HepG2 (cell line): ENCODE measurements around the gene ACOX3. TPM values are rescaled to one million over a fixed set of nuclear protein-coding genes. Genes with fewer than 3 reads are reported as not detected.

Source experiments
- ATAD3A ChIP-seq: sonication (generic); formaldehyde crosslinking; IDR thresholded peaks from 2 replicates; pipeline ENCODE4 v1.4.0; 2020; ENCODE audit warnings: missing genetic modification reagents
- BHLHE40 ChIP-seq: IDR thresholded peaks from 2 replicates; pipeline ENCODE4 v1.6.1; 2011; ENCODE audit warnings: low read length, improper control_type of control experiment
- HOXA9 ChIP-seq: sonication (generic); formaldehyde crosslinking; IDR thresholded peaks from 2 replicates; pipeline ENCODE4 v1.8.1; 2022; ENCODE audit warnings: missing genetic modification reagents, mild to moderate bottlenecking, moderate library complexity, borderline replicate concordance
- KLF15 ChIP-seq: sonication (generic); formaldehyde crosslinking; IDR thresholded peaks from 2 replicates; pipeline ENCODE4 v1.8.1; 2023; ENCODE audit warnings: borderline replicate concordance, mild to moderate bottlenecking, inconsistent platforms, missing genetic modification reagents, mixed read lengths
- MTF2 ChIP-seq: sonication (generic); formaldehyde crosslinking; IDR thresholded peaks from 2 replicates; pipeline ENCODE4 v1.5.0; 2020; ENCODE audit warnings: missing genetic modification reagents, borderline replicate concordance
- SMARCE1 ChIP-seq: fragments of 450-650 bp; IDR thresholded peaks from 2 replicates; pipeline ENCODE4 v1.6.1; 2017; ENCODE audit warnings: borderline replicate concordance
- ZNF138 ChIP-seq: sonication (generic); formaldehyde crosslinking; IDR thresholded peaks from 2 replicates; pipeline ENCODE4 v1.5.0; 2020; ENCODE audit warnings: mild to moderate bottlenecking, low read depth, missing genetic modification reagents
- polyA plus RNA-seq, 8 experiments: library from polyadenylated mRNA; depleted of rRNA in 3 of 8; stranded (reverse) in 7 of 8; unstranded in 1 of 8; fragments of >200 nt; fragmentation: Illumina TruSeq in 4 of 8; extraction: Trizol in 4 of 8; gene quantifications; 2 replicates each; pipeline versions ENCODE4 v1.2.1 to v1.2.3, GENCODE V29; 2011 to 2016; ENCODE audit warnings: low read depth in 4 of 8, missing spikeins in 1 of 8, mixed read lengths in 1 of 8; ENCODE audit not compliant: insufficient read depth in 1 of 8
- total RNA-seq, 5 experiments: library from RNA; depleted of rRNA; stranded (reverse); fragments of >200 nt; fragmentation: Illumina TruSeq; extraction: Trizol; gene quantifications; 2 replicates each; pipeline ENCODE4 v1.2.3, GENCODE V29; 2016; ENCODE audit warnings: low read depth in 1 of 5
- TF ChIP-seq, protein P1 (sequence below): sonication (generic); formaldehyde crosslinking; IDR thresholded peaks from one replicate; pipeline ENCODE4 v1.5.1; 2020; ENCODE audit warnings: mild to moderate bottlenecking, missing genetic modification reagents; ENCODE audit errors: not compliant biosample characterization
- TF ChIP-seq, protein P2 (sequence below), 2 experiments: fragments of 450-650 bp in 1 of 2; sonication (generic) in 1 of 2; formaldehyde crosslinking; IDR thresholded peaks; 2 replicates each; pipeline versions ENCODE4 v1.5.0 to v1.8.0; 2020 to 2022; ENCODE audit warnings: mild to moderate bottlenecking in 1 of 2, missing genetic modification reagents in 1 of 2
- TF ChIP-seq, protein P3 (sequence below): sonication (generic); formaldehyde crosslinking; IDR thresholded peaks from 2 replicates; pipeline ENCODE4 v1.5.0; 2020; ENCODE audit warnings: mild to moderate bottlenecking, low read depth, missing genetic modification reagents, borderline replicate concordance

ACOX3 gene
- total and polyA plus RNA-seq, 2 of the 13 experiments (the other 11 are each of a cell fraction or from before 2014, with no cell fraction given): 4.2 to 17.8 TPM

DNA sequence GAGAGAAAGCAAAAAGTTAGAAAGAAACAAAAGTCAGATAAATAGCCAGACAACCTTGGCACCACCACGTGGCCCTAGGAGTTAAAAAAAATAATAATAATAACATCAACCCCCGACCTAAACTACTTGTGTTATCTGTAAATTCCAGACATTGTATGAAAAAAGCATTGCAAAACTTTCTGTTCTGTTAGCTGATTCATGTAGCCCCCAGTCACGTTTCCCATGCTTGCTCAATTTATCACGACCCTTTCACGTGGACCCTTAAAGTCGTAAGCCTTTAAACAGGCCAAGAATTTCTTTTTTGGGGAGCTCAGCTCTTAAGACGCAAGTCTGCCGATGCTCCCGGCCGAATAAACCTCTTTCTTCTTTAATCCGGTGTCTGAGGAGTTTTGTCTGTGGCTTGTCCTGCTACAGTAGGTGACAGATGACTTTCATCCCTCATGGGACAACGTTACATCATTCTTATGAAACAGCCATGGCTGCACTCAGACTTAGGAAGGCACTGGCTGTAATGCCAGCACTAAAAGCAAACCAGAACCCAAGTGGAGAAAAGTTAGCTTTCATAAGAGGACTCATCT lies 520 bp downstream of the ACOX3 start (continued):
- no peak for TF ChIP-seq KLF15 (CRISPR knock-in tag)
- TF ChIP-seq SMARCE1: no peak
- TF ChIP-seq HOXA9 (CRISPR knock-in tag): no peak
- TF ChIP-seq ZNF138: no peak
- TF ChIP-seq, protein P1, sequence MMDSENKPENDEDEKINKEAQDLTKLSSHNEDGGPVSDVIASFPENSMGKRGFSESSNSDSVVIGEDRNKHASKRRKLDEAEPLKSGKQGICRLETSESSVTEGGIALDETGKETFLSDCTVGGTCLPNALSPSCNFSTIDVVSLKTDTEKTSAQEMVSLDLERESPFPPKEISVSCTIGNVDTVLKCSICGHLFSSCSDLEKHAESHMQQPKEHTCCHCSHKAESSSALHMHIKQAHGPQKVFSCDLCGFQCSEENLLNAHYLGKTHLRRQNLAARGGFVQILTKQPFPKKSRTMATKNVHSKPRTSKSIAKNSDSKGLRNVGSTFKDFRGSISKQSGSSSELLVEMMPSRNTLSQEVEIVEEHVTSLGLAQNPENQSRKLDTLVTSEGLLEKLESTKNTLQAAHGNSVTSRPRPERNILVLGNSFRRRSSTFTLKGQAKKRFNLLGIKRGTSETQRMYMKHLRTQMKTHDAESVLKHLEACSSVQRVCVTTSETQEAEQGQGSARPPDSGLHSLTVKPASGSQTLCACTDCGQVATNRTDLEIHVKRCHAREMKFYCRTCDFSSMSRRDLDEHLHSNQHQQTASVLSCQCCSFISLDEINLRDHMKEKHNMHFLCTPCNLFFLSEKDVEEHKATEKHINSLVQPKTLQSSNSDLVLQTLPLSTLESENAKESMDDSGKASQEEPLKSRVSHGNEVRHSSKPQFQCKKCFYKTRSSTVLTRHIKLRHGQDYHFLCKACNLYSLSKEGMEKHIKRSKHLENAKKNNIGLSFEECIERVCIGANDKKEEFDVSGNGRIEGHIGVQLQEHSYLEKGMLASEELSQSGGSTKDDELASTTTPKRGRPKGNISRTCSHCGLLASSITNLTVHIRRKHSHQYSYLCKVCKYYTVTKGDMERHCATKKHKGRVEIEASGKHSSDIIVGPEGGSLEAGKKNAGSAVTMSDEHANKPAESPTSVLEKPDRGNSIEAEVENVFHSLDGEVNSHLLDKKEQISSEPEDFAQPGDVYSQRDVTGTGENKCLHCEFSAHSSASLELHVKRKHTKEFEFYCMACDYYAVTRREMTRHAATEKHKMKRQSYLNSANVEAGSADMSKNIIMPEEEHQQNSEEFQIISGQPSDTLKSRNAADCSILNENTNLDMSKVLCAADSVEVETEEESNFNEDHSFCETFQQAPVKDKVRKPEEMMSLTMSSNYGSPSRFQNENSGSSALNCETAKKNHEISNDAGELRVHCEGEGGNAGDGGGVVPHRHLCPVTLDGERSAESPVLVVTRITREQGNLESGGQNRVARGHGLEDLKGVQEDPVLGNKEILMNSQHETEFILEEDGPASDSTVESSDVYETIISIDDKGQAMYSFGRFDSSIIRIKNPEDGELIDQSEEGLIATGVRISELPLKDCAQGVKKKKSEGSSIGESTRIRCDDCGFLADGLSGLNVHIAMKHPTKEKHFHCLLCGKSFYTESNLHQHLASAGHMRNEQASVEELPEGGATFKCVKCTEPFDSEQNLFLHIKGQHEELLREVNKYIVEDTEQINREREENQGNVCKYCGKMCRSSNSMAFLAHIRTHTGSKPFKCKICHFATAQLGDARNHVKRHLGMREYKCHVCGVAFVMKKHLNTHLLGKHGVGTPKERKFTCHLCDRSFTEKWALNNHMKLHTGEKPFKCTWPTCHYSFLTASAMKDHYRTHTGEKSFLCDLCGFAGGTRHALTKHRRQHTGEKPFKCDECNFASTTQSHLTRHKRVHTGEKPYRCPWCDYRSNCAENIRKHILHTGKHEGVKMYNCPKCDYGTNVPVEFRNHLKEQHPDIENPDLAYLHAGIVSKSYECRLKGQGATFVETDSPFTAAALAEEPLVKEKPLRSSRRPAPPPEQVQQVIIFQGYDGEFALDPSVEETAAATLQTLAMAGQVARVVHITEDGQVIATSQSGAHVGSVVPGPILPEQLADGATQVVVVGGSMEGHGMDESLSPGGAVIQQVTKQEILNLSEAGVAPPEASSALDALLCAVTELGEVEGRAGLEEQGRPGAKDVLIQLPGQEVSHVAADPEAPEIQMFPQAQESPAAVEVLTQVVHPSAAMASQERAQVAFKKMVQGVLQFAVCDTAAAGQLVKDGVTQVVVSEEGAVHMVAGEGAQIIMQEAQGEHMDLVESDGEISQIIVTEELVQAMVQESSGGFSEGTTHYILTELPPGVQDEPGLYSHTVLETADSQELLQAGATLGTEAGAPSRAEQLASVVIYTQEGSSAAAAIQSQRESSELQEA (CRISPR knock-in tag): no peak
- TF ChIP-seq, protein P2, sequence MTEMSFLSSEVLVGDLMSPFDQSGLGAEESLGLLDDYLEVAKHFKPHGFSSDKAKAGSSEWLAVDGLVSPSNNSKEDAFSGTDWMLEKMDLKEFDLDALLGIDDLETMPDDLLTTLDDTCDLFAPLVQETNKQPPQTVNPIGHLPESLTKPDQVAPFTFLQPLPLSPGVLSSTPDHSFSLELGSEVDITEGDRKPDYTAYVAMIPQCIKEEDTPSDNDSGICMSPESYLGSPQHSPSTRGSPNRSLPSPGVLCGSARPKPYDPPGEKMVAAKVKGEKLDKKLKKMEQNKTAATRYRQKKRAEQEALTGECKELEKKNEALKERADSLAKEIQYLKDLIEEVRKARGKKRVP (CRISPR knock-in tag; IDR thresholded peaks at IDR 0.05): peak in 1 of 2 experiments; percentile 87; a peak in 2 of 4 replicates
- TF ChIP-seq, protein P3, sequence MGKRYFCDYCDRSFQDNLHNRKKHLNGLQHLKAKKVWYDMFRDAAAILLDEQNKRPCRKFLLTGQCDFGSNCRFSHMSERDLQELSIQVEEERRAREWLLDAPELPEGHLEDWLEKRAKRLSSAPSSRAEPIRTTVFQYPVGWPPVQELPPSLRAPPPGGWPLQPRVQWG (CRISPR knock-in tag): no peak
- TF ChIP-seq ATAD3A: no peak
- 0 out of 2 replicates have a peak, but pooled peaks have one; percentile 58 for TF ChIP-seq MTF2
- peak; percentile 63 for TF ChIP-seq BHLHE40
